ENCODE measurements around the gene CLEC19A. TPM values are rescaled to one million over a fixed set of nuclear protein-coding genes. Genes with fewer than 3 reads are reported as not detected.
A peak's percentile ranks its signal among the peaks of the same experiment; 100 is the strongest.
"Not testable (repeated sequence)": the region's sequence is repeated elsewhere in the genome, so short reads cannot be mapped to it uniquely, and the experiment has no call there.

CLEC19A gene
- total RNA-seq, 1 donor from 2014 or later: not detected

DNA sequence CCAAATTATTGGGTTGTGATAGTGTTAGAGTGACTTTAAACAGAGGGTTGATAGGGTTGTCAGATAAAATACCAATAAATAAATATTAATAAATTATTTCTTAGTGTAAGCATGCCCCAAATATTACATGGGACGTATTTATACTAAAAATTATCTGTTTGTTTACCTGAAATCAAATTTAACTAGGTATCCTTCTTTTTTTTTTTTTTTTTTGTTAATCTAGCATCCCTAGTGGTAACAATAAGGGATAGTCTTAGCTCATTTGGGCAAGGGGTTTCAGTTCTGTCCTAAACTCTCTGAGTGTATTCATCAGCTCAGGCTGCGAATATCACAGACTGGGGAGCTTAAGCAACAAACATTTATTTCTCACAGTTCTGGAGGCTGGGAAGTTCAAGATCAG is 1.3 kb downstream of the CLEC19A start:
- no peak for DNase-seq

DNA sequence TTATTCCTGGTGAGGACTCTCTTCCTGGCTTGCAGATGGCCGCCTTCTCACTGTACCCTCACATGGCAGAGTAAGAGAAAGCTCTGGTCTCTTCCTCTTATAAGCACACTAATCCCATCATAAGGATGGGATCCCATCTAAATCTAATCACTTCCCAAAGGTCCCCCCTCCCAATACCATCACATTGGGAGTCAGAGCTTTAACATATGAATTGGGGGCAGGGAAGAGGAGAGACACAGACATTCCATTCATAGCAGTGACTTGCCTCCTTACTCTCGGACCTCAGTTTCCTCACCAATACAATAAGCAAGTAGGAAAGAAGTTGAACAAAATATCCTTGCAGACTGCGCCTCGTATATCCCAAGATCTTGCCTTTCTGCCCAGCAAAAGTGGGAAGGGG is 1.7 kb downstream of the CLEC19A start:
- DNase-seq: no peak

DNA sequence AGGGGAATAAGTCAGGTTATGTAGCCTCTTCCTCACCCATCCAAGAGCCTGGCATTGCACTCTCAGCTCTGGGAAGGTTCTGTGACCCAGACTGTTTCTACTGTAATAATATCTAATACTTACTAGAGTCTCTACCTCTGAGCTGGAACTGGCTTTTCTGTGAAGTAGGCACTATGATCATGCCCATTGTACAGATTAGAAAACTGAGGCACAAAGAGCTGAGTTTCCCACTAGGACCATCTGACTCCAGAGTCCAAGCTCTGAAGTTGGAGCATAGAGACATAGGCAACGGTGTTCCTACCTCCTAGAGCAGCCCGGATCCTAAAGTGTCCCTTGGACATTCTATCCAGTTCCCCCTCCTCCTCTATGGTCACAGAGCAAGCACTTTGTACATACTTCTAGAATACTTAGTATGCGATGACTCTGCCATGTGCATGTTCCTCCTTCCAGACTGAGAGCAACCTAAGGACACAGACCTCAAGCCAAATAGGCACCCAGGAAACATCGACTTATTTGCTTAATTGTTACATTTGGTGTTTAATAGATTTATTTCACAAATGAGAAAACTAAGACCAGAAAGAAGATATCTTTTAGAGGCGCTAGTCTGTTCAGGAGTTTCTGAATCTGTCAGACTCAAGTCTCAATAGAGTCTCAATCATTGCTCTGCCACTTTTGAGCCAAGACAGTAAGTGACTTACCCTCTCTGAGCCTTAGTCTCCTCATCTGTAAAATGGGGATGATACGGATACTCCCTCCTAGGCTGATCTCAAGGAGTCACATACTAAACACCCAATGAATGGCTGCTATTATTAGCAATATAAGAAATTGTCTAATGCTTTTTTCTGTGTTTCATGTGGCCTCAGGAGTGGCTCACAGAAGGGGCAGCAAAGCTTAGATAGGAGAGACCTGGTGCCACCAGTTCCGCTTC is 3.6 kb downstream of the CLEC19A start:
- DNase-seq: no peak

DNA sequence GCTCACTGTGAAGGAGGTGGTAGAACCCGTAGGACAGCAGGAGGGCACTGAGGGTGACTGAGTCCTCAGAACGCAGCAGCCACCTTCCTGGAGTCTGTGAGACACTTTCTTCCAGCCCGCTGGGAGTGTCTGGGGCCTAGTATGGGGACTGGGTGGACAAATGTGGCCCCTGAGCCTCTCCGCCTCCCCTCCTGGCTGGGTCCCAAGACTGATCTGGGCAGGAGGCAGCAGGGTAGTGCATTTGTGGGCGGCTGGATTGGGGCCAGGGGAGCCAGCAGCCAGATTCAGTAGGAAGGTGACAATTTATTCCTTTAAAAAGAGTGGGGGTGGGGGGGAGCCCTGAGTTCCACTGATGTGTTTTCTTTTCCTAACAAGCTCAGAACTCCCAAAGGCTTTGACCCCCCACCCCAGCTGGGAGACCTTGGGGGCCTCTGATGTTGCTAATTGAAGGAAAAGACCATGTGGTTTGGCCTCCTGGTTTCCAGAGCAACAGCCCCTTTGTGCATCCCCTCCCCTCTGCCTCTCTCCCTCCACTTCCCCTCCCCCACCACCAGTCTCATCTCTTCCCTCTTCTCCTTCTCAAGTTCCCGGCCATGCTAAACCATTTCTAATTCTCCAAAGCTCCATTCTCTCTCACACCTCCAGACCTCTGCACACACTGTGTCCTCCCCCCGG is 4.4 kb downstream of the CLEC19A start:
- DNase-seq: peak; percentile 56

DNA sequence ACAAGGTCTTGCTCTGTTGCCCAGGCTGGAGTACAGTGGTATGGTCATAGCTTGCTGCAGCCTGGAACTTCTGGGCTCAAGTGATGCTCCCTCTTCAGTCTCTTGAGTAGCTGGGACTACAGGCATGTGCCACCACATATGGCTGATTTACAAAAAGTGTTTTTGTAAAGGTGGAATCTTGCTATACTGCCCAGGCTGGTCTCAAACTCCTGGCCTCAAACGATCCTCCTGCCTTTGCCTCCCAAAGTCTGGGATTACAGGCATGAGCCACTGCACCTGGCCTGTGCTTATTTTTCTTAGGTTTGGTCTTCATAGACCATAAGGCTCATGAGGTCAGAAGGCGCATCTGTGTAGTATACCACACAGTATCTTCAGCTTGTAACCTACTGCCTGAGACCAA is 5.3 kb downstream of the CLEC19A start:
- DNase-seq: no peak

DNA sequence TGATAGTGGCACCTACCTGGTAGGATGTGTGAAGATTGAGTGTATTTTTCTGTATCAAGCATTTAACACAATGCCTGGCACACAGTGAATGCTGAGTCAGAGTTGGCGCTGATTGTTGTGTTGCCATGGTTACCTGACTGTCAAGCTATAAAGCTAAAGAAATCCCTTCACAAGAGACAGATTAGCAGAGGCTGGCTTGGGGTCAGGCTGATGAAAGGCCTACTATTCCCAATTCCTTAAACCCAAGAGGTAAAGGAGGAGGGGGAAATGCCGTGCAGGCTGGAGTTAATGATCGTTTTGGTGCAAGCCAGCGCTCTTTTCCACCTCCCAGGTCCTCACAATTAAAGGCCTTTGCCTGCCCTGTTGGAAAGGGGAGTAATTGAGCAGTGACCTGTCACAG is 5.9 kb downstream of the CLEC19A start:
- DNase-seq: peak; percentile 43

DNA sequence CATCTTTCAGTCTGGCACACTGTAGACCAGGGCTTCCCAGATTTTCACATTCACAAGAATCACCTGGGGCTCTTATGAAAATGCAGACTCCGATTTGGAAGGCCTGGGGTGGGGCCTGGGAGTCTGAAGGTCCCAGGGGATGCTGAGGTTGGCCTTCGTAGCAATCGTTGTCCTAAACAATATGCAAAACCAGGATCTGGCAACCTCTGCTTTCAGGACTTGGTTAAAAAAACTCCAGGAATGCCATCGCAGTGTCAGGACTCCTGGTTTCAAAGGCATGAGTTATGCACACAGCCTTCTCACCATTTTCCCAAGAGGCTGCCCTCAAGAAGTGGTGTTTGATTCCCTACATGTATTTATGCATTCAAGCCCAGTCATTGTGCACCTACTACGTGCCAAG is 6.7 kb downstream of the CLEC19A start:
- no peak for DNase-seq

DNA sequence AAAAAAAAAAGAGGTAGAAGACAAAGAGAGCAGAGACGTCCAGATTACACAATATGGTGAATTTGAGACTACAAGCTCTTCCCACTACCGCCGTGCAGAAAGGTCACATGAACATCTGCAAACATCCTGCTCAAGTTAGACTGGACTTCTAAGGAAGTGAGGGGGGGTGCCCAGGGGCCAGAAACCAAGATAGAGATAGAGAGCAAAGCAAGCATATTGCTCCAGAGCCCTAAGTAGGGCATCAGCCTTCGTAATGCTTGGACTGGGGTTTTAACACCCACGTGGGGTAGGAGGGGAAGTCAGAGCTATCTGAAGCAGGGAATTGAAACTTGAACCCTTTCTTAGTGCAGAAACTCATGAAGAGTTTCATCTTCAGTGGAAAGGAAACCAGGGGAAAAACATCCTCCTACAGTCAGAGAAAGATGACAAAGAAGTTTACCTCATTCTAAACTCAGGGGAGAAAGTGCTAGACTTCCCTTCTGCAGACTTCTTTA is 8.7 kb downstream of the CLEC19A start:
- peak; percentile 26 for DNase-seq

DNA sequence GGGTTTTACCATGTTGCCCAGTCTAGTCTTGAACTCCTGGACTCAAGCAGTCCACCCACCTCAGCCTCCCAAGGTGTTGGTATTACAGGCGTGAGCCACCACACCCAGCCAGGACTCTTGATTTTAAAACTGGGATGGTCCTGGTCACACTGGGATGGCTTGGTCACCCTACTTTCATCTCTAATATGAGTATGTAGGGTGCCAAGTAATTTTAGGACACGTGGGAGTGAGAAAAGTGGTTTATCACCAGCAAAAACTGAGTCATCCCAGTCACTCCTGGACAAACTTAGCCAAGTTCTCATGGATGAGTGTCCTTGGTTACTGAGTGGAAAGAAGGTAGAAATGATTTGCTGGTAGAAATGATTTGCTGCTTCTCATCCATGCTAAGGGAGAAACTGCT is 9.9 kb downstream of the CLEC19A start:
- no peak for DNase-seq

DNA sequence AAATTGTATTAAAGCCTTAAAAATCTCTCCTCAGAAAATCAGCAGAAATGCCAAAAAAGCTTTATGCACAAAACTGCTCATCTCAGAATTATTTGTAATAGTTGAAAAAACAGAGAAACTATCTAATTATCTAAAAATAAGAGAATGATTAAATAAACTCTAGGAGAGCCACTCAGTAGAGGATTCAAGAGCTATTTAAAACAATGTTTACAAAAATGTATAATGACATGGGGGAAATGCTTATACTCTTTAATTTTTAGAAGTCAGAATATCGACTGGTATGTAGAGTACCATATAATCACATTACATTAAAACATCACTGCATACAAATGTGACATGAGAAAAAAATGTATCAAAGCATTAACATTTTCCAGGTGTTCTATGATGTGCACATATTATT is 11.9 kb downstream of the CLEC19A start:
- DNase-seq: no peak

DNA sequence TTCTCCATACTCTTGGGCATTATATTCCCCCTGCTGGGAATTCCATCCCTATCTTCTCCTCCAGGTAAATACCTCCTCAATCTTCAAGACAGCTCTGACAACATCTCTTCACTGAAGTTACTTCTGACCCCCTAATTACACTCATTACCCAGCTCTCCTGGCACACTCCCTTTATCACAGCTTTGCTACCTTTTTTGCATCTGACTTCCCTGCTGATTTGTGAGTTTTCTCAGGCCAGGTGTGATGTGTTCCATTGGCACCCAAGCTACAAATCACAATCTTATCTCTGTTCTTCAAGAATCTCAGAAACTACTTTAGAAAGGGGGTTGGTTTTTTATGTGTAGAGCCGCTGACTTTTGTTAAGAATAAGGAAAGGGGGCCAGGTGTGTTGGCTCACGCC is 14.0 kb downstream of the CLEC19A start:
- no peak for DNase-seq

DNA sequence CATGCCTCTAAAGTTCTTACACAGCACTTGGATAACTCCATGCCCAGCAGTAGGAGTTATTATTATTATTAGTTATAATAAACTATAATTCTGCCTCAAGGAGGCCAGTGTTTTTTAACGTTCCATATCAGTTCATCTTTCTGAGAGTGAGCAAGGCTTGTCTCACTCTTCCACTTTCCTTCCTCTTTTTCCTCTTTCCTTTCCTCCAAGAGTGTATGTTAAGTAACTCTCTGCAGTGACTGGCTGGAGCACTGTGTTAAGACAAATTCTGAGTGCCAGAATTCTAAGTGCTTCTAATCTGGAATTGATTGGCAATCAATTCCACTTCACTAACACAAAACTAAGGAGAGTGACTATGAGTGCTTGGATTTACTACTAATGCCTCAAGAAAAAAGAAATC is 16.4 kb downstream of the CLEC19A start:
- no peak for DNase-seq

DNA sequence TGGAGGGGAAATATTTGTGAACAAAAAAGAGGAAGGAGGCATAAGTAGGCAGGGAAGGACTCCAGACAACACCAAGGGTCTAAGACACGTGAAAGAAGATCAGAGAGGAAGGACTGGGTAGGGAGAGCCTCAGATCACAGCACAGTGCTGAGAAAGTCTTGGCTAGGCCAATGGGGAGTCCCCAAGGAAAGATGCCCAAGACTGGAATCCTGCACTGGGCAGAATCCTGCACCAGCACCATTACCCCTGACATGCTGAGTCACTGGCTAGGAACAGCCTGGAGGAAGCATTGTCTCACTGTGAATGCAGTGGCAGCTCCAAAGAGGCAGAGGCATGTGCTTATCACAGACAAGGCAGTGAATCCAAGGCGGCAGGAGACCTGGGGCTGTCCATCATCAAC is 19.2 kb downstream of the CLEC19A start:
- DNase-seq: no peak

DNA sequence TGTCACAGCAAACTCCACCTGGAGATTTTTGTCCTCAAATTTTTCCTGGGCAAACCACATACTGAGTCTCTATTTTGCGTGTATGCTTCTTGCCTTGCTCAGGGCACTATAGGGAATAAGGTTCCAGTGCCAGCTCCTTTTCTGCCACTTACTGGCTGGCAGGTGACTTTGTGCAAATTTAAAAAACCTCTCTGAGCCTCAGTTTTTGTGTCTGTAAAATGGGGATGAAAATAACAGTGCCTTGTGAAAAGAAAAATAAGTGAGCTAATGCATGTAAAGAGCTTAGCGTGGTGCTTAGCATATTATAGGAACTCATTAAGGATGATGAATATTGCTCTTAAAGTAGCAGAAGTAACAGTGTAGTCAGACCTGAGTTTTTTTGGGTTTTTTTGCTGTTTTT is 19.9 kb downstream of the CLEC19A start:
- DNase-seq: no peak

DNA sequence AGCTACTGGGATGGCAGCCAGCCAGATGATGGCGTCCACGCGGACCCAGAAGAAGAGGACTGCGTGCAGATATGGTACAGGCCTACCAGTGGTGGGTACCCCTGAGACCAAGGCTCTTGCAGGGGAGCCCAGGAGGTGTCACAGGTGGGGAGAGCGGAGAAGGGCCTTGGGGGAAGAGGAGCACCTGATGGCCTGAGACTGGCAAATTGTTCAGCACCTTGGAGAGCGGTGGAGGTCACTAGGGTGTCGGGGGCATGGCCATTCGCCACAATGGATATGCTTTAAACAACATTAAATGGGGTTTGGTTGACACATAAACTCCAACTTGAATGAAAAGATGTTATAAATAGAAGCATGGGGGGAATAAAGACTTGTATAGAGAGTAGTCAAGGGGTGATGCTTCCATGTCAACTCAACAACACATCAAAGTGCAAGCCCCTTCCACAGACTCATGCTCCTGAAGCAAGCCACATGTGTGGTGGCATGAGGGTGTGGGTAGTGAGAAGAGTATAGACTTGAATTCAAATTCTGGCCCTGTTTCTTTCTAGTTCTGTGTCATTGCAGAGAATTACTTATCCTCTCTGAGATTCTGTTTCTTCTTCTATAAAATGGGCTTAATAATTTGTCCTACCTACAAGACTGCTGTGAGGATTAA is 22.2 kb downstream of the CLEC19A start:
- DNase-seq: peak; percentile 24

DNA sequence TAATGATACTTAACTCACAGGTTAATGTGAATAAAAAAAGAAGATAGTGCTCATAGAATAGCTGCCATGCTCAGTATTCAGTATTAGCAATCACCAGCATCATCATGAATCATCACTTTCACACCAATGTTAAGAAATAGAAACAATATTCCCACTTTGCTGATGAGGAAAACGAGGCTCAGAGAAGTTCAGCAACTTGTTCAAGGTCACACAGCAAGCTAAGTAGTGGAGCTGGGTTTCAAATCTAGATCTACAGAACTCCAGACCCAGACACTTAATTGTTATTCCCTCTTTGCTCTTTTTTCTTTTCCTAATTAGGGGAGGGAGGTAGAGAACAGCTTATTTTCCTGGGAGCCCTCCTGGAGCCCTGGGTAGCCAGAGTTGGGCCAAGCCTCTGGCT is 22.9 kb downstream of the CLEC19A start:
- DNase-seq: no peak

DNA sequence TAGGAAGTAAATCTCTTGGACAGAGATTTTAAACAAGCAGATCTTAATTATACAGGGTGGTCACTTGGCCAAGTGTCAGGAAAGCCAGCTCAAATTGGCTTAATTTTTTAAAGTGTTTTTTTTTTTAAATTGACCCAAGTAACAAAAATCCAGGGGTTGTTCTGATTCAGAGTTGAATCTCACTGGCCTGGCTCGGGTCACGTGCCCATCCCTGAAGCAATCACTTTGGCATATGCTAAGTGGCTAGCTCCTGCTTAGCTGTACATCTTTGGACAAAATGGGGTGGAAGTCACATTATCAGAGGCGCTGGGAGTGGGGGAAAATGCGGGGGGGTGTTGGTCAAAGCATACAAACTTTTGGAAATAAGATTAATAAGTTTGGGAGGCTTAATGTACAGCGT is 23.6 kb downstream of the CLEC19A start:
- no peak for DNase-seq

DNA sequence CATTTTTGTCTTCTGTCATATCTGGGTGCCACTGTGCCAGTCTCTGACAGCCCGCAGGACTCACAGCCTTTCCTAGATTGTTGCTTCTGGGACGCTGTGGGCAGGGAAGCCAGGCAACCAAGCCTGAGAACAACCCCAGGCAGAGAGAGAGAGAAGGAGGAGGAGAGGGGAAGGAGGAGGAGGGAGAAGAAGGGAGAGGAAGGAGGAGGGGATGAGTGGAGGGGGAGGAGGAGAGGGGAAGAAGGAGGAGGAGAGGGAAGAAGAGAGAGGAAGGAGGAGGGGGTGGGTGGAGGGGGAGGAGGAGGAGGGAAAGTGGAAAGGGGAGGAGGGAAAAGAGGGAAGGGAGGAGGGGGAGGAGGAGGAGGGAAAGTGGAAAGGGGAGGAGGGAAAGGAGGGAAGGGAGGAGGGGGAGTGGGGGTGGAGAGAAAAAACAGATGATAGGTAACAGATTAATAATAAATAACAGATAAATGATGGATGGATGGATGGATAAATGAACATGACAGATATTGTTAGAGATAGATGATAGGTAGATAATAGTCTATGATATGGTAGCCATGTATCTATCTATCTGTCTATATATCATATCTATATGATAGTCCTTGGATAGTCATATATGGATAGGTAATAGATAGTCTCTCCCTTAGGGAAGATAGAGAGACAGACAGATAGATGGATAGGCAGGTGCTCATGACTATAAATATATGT is 29.3 kb downstream of the CLEC19A start:
- DNase-seq: no peak

DNA sequence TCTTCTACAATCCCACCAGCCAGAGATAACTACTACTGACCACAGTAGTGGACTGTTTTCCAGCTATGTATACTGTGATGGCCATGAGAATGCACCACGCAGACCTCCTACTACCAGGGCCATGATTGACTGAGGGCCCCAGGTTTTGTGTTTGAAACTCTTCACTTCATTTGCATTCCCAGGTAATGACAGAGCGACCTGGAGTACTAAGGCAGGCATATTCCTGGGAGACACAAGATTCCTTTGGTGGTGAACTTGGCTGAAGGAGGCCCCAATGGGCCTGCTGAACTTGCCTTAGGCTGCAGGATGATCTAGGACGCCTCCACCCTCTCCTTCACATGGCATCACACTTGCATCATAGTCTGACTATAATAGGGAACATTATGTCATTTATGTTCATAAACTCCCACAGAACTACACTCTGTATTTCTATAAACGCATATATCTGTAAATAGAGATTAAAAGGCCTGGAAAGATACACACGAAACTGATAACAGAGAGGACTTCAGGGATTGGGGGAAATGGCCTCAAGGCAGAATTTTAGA is 30.4 kb downstream of the CLEC19A start:
- no peak for DNase-seq

DNA sequence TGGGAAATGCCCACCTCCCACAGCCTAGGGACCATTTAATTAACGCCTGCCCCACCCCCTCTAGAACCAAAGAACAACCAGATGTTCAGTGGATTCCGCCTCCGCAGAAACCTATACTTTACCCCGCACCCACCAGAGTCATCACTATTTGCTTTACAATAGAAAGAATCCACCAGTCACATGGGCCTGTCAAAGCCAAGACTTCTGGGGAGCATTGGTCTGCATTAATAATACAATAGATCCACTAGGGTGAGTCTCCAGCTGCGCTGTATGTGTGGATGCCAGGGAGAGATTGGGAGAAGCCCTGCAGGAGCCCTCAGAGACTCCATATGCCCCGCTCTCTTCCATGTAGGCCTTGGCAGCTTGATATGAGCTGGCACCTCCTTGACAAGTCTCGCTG is 31.3 kb downstream of the CLEC19A start:
- DNase-seq: no peak

DNA sequence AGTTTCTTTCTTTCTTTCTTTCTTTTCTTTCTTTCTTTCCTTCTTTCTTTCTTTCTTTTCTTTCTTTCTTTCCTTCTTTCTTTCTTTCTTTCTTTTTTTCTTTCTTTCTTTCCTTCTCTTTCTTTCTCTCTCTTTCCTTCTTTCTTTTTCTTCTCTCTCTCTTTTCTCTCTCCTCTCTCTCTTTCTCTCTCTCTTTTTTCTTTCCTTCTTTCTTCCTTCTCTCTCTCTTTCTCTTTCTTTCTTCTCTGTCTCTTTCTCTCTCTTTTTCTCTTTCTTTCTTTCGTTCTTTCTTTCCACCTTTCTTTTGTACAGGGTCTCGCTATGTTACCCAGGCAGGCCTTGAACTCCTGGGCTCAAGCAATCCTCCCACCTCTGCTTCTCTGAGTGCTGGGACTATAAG is 35.7 kb downstream of the CLEC19A start:
- not testable (repeated sequence) for DNase-seq

DNA sequence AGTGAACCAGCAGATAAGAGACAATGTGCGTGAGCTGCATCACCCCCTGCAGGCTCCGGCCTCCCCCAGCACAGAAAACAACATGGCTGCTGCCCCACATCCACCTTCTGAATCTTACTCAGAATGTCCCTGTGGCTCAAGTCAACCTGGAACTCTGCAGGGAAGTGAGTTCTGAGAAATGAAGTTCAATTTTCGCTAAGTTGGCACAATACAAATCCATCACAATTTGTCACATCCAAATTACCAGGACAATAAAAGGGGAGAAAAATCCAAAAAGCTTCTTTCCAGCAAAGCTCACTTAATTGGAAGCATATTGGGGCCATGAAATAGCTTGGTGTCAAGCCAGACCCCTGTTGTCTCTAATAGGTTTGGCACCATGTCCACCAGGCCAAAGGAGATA is 38.1 kb downstream of the CLEC19A start:
- DNase-seq: no peak

All from tongue (tissue), 2 donors.